ENCODE measurements around the gene PLCD1.

The PLCD1 gene

DNA sequence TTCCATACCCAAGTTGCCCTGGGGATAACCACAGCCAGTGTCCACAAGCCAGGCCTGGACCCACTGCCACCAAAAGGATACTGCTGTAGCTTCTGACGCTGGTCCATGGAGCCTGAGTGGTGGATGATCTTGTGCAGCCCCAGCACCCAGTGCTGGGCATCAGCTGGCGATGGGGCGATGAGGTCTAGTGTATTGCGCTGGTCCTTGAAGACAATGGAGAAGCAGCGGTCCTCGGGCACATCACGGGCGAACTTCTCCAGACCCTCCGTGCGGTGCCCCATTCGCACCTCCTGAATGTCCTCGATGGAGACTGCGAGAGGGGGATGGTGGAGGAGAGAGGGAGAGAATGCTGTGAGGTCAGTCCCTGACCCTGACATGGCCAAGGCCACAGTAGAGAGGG lies 13.0 kb downstream of the PLCD1 start:
- no peak for DNase-seq

DNA sequence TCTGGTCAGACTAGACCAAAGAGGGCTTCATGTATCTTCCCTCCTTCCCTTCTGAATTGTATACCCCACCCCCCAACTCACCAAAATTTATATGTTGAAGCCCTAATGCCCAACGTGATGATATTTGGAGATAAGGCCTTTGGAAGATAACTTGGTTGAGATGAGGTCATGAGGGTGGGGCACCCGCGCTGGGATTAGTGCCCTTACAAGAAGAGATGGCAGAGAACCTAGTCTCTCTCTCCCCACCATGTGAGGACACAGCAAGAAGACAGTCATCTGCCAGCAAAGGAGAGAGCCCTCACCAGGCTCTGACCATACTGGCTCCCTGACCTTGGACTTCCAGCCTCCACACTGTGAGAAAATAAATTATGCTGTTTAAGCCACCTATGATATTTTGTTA lies 13.5 kb downstream of the PLCD1 start:
- DNase-seq: no peak

- DNase-seq: no peak
Observed at GRCh38 chr3:38015485-38015884, 14.0 kb downstream of the PLCD1 start.

DNA sequence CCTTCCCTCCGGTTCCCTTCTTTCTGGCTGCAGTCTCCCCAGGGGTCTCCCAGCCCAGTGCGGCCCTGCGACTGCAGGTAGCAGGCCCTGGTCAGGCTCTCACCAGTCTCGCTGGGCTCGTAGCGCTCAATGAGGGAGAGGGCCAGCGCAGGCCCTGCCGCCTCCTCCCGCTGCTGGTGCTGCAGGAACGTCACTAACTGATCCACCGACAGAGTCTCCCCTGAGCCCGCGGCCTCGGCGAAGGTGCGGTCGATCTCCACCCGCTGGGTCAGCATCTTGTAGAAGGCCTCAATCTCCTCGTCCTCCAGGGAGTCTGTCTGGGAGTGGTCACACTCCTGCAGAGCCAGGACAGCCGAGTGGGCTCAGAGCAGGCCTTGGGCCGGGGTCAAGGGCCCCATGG lies 18.3 kb downstream of the PLCD1 start:
- no peak for DNase-seq

GRCh38 chr3:38009807-38010591 lies 19.4 kb downstream of the PLCD1 start:
- no peak for DNase-seq

GRCh38 chr3:38008971-38009580 lies 20.4 kb downstream of the PLCD1 start:
- DNase-seq: no peak

DNA sequence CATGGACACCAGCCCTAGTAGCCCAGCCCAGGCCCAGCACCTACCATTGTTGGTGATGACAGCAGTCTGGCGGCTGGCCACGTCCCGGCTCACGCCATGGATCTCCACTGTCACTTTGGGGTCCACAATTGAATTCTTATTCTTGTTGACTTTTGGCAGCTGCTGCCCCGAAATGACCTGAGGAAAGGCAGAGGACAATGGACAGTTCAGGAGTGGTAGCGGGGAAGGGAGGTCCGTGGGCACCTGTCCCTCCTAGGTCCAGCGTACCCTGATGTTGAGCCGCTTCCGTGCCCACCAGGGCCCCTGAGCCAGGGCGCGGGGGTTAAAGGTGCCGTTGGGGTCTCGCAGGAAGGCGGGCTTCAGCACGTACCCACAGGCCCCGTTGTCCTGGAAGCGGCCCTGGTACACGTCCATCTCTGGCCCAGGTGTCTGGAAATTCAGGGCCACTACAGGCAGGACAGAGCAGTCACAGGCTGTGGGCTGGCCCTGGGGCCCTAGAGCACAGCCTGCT lies 21.2 kb downstream of the PLCD1 start:
- DNase-seq: no peak

DNA sequence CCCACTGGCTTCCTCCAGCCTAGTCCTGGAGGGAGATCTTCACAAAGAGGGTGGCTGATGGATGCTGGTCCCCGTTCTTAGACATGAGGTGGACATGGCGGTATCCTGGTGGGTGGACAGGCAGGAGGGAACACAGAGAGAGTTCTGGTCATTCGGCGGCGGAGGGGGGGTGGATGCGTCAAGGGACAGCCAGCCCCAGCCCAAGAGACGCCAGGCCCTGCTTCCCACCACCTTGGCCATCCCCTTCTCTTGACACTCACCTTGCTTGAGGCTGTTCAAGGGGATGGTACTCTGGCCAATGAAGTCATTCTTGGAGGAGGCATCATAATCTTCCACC lies 21.7 kb downstream of the PLCD1 start:
- no peak for DNase-seq

DNA sequence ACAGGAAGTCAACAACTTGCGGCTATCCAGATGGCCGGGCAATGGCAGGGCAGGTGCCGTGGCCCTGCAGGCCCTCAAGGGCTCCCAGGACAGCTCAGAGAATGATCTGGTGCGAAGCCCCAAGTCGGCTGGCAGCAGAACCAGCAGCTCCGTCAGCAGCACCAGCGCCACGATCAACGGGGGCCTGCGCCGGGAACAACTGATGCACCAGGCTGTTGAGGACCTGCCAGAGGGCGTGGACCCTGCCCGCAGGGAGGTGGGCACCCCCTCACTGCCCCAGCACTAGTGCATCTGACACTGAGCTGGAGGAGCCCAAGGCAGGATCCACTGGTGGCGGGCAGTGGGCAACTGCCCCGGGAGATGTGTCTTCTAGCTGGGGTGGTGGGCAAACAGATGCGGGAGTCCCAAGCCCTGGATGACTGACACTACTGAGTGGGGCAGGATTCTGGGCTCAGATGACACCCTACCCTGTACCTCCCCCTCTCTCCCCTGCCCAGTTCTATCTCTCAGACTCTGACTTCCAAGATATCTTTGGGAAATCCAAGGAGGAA lies 22.9 kb downstream of the PLCD1 start:
- DNase-seq: no peak

GRCh38 chr3:38006031-38006430 lies 23.4 kb downstream of the PLCD1 start:
- no peak for DNase-seq

DNA sequence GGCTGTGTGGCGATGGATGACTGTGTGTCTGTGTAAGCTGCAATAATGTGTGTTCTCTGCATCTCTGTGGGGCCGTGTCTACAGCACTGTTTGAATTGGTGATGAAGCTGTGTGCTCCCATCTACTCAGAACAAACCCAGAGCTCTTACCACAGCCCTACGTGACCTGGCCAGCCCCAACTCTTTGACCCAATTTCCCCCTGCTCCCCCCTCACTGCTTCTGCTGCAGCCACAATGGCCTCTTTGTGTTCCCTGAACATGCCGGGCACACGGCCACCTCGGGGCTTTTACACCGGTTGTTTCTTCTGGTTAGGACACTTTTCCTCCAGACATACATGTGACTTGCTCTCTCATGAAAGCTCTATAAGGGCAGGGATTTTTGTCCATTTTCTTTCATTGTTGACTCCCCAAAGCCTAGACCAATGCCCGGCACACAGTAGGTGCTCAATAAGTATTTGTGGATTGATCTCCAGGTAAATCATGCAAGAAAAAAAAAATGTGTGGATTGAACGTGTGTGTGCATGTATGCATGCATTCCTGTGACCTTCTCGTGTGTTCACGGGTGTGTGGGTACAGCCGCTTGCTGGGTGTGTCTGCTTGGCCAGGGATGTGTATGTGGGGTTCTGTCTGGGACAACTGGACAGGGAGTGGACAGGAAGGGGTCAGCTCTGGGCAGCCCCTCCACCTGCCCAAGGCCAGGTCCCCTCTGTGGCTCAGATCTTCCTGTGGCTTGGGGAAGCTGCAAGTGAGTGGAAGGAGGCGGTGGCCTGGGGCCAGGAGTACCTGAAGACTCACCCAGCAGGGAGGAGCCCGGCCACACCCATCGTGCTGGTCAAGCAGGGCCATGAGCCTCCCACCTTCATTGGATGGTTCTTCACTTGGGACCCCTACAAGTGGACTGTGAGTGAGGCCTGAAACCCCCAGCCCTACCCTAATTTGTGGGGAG lies 24.1 kb downstream of the PLCD1 start:
- no peak for DNase-seq

GRCh38 chr3:38004415-38005075 lies 24.9 kb downstream of the PLCD1 start:
- peak; percentile 61 for DNase-seq

DNA sequence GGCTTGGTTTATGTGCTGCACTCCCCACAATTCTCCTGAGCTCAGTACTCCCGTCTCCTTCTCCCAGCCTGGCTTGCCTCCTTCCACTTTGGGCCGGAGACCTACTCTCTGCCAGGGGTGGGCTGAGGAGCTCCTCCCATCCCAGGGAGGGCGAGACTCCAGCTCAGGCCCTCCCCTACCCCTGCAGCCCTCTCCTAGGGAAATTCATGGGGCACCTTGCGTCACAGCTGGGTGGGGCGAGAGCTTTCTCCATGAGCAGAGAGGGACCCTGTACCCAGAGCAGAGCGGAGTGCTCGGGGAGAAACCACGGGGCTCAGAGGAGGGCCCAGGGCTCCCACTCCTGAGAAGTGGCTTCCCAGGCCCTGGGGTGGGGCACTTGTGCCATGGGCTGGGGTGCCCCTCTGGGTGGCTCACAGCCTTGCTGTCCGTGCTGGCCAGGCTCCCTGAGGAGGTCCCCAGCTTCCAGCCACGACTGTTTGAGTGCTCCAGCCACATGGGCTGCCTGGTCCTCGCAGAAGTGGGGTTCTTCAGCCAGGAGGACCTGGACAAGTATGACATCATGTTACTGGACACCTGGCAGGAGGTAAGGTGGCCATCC lies 25.5 kb downstream of the PLCD1 start:
- no peak for DNase-seq

- DNase-seq: peak; percentile 56
Observed at GRCh38 chr3:38003371-38003816, 26.0 kb downstream of the PLCD1 start.

- DNase-seq: no peak
Observed at GRCh38 chr3:38002940-38003339, 26.5 kb downstream of the PLCD1 start.

GRCh38 chr3:38002291-38002876 lies 27.1 kb downstream of the PLCD1 start:
- DNase-seq: no peak

- DNase-seq: no peak
Observed at GRCh38 chr3:38001456-38002081, 27.9 kb downstream of the PLCD1 start.

DNA sequence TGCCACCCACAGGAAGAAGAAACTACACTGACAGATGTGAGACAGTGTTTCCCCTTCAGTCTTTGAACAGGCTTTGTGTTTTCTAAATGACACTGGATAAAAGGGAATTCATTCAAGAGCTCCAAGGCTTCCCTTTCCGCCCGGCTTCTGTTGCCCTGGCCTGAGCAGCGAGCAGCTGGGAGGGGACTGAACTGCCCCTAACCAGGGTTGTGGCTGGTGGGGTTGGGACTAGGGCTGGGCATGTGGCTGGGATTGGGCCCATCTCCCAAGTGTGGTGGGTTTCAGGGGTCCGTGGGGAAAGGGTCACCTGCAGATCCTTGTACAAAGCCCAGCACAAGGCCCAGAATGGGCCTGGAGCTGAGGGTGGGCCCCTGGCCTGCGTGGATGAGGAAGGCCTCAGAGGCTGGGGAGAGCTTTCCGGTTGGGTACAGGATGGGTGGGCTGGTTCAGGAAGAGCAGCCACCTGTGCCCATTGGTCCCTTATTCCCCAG lies 28.4 kb downstream of the PLCD1 start:
- DNase-seq: no peak

DNA sequence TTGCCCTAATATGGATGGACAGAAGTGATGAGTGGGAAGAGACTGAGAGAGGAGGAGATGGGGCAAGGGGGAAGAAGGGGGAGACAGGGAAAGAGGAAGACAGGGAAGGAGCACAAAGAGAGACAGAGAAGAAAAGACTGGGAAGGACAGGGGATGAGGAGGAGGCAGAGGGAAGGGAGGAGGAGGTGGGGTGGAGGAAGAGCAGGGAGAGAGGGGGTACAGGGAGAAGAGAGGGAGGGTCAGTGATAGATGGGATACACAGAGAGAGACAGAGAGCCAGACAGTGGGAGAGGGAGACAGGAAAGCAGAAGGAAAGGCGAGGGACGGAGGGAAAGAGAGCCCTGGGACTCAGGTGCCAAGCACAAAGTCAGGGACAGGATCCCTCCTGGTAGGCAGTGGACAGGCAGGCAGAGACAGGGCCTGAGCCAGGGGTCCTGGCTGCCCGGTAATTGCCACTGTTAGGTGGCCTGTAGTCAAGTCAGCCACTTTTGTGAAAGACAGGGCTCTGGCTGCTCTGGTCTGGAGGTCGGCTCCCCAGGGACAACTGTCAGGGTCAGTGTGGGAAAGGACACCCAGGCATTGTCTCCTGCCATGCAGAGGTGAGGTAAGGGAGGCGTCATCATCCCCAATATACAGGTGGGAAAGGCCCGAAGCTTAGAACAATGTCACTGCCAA lies 29.1 kb downstream of the PLCD1 start:
- no peak for DNase-seq

GRCh38 chr3:37999836-38000235 lies 29.6 kb downstream of the PLCD1 start:
- no peak for DNase-seq
